CD4-positive, alpha-beta T cell (primary cell): ENCODE data around the gene TP53I13. TPM values are rescaled to one million over a fixed set of nuclear protein-coding genes. Genes with fewer than 3 reads are reported as not detected.
A peak's percentile ranks its signal among the peaks of the same experiment; 100 is the strongest.

Experiments
- ATAC-seq: fragments of 200-7000 bp; cut with Tn5 transposase; one replicate; pipeline ENCODE4 v1.10.0; 2022; ENCODE audit warnings: mild to moderate bottlenecking; ENCODE audit not compliant: poor library complexity
- CTCF ChIA-PET: fragments of 350-600 bp; sonication (Branson Sonifier 250); formaldehyde crosslinking; loops from one replicate; lab custom pipeline; 2021; ENCODE audit warnings: antibody characterized with exemption, inconsistent platforms; lab: Charles Lee
- POLR2A ChIA-PET: fragments of 350-600 bp; sonication (Branson Sonifier 250); formaldehyde crosslinking; loops from one replicate; lab custom pipeline; 2021; ENCODE audit warnings: antibody characterized with exemption, inconsistent platforms; lab: Charles Lee
- DNase-seq, 14 experiments: peaks; one replicate each; pipeline ENCODE4 v3.0.0-alpha.2; 2013 to 2020; ENCODE audit warnings: mixed read lengths in 2 of 14
- H3K27ac ChIP-seq, 2 donors: one replicate each; pipeline versions ENCODE4 v1.5.1 to v1.7.0; 2013; ENCODE audit warnings: low read length in 2 of 2, low read depth in 1 of 2, mild to moderate bottlenecking in 1 of 2
- H3K27me3 ChIP-seq, 2 experiments: 1 replicate in 1 of 2; 2 replicates in 1 of 2; pipeline versions ENCODE4 v1.6.1 to v1.7.0; 2013; ENCODE audit warnings: low read length in 2 of 2, control low read depth in 1 of 2, mild to moderate bottlenecking in 1 of 2, moderate library complexity in 1 of 2; ENCODE audit not compliant: insufficient read depth in 2 of 2, control insufficient read depth in 1 of 2
- H3K36me3 ChIP-seq: one replicate; pipeline ENCODE4 v1.6.1; 2013; ENCODE audit warnings: low read length, control low read depth; ENCODE audit not compliant: insufficient read depth
- H3K4me1 ChIP-seq: one replicate; pipeline ENCODE4 v1.6.1; 2013; ENCODE audit warnings: low read length, control low read depth; ENCODE audit not compliant: insufficient read depth
- H3K4me3 ChIP-seq: one replicate; pipeline ENCODE4 v1.5.1; 2013; ENCODE audit warnings: mild to moderate bottlenecking, low read length, moderate library complexity
- H3K9me3 ChIP-seq, 2 experiments: 1 replicate in 1 of 2; 2 replicates in 1 of 2; pipeline versions ENCODE4 v1.6.1 to v1.7.0; 2013; ENCODE audit warnings: low read length in 2 of 2, mild to moderate bottlenecking in 2 of 2, control low read depth in 1 of 2, moderate library complexity in 1 of 2; ENCODE audit not compliant: control insufficient read depth in 1 of 2, insufficient read depth in 1 of 2
- H3K27ac Mint-ChIP-seq: one replicate; pipeline ENCODE4 v1.8.0; 2020; ENCODE audit warnings: mixed read lengths
- H3K27me3 Mint-ChIP-seq: one replicate; pipeline ENCODE4 v1.8.0; 2021; ENCODE audit warnings: mixed read lengths
- H3K36me3 Mint-ChIP-seq: one replicate; pipeline ENCODE4 v1.8.0; 2021; ENCODE audit warnings: low read depth, mixed read lengths
- H3K4me1 Mint-ChIP-seq: one replicate; pipeline ENCODE4 v1.8.0; 2021; ENCODE audit warnings: low read depth, mixed read lengths
- H3K4me3 Mint-ChIP-seq: one replicate; pipeline ENCODE4 v1.8.0; 2020; ENCODE audit warnings: mild to moderate bottlenecking, mixed read lengths
- H3K9me3 Mint-ChIP-seq: one replicate; pipeline ENCODE4 v1.8.0; 2020; ENCODE audit warnings: mixed read lengths
- intact Hi-C, 2 experiments: fragments of 100-400 bp; cut with DNase I in 1 of 2; cut with micrococcal nuclease in 1 of 2; formaldehyde crosslinking; loops; one replicate each; pipeline versions ENCODE4 v1.15.1 to v1.9.0; 2023 to 2025; cut with DNase I, micrococcal nuclease
- total RNA-seq, 174 experiments: library from RNA in 2 of 174; stranded (reverse) in 2 of 174; gene quantifications; one replicate each; pipeline ENCODE4 v1.2.3 and lab custom pipeline; 2021 to 2026
- TF ChIP-seq, protein P1 (sequence below): fragments of 200-600 bp; IDR thresholded peaks from one replicate; pipeline ENCODE4 v1.8.0; 2022; ENCODE audit warnings: antibody characterized with exemption, mild to moderate bottlenecking

Gene TP53I13
- total RNA-seq, 2 experiments from 2014 or later, result 45.8 to 47.7 TPM

DNA sequence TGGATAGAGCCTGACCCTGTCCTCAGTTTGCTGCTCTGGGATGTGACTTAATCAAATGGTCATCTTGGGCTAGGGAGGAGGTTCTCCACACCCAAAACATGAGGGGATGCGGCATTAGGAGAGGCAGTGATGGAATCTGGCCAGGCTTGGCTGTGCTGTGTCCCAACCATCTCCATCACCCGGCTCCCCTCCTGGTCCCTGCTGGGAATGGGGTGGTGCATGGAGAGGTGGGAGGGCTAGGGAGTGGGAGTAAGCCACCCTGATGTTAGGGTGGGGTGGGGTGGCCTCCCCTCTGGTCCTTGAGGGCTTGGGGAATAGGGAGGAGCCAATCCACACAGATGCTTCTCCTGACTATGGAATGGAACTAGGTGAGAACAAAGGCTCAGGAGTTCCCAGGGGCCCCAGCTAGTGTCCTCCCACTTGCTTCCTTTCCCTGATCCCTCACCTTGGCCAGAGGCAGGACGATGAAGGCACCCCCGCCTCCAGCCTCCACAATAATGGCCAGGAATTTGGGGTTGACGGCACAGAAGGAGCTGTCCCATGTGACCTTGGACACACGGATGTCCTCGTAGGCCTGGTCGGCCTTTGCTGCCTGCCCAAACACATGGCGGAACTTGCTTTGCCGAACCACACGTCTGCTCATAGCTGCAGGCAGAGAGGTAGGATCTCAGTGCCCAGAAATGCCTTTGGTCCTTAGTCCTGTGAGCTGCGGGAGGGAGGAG, 52.4 kb downstream of the TP53I13 start:
- Mint-ChIP-seq H3K27me3 (no peaks in the 10 kb centered on the region), H3K4me1 (peaks cover 54% of the 10 kb centered on the region), H3K4me3 (peak overlapping the region; percentile 58), H3K36me3 (no peaks in the 10 kb centered on the region), H3K9me3 (no peaks in the 10 kb centered on the region), H3K27ac (no peak overlapping the region)
- no peak for ATAC-seq
- ChIA-PET POLR2A (interaction anchor here (0.6 to 1.1 kb wide), 3 partner anchors 10 to 327 kb away, joined by 3 to 4 read pairs (median 4); partner anchors contain the start of gene NUFIP2), CTCF (interaction anchor here (1.1 kb wide), 1 partner anchor 158 kb away, joined by 3 read pairs; no protein-coding TSS in a partner anchor)
- H3K9me3 ChIP-seq, result no peaks in the 10 kb centered on the region
- TF ChIP-seq, protein P1, sequence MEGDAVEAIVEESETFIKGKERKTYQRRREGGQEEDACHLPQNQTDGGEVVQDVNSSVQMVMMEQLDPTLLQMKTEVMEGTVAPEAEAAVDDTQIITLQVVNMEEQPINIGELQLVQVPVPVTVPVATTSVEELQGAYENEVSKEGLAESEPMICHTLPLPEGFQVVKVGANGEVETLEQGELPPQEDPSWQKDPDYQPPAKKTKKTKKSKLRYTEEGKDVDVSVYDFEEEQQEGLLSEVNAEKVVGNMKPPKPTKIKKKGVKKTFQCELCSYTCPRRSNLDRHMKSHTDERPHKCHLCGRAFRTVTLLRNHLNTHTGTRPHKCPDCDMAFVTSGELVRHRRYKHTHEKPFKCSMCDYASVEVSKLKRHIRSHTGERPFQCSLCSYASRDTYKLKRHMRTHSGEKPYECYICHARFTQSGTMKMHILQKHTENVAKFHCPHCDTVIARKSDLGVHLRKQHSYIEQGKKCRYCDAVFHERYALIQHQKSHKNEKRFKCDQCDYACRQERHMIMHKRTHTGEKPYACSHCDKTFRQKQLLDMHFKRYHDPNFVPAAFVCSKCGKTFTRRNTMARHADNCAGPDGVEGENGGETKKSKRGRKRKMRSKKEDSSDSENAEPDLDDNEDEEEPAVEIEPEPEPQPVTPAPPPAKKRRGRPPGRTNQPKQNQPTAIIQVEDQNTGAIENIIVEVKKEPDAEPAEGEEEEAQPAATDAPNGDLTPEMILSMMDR, result no peak
- H3K27ac ChIP-seq, result no peak overlapping the region
- no peaks in the 10 kb centered on the region for H3K27me3 ChIP-seq
- peak in 1 of 14 experiments; percentile 25 for DNase-seq
- intact Hi-C loops, result no loop called here
- peaks cover 2% of the 10 kb centered on the region for H3K36me3 ChIP-seq
- H3K4me1 ChIP-seq, result peaks cover 53% of the 10 kb centered on the region
- H3K4me3 ChIP-seq, result no peak overlapping the region

DNA sequence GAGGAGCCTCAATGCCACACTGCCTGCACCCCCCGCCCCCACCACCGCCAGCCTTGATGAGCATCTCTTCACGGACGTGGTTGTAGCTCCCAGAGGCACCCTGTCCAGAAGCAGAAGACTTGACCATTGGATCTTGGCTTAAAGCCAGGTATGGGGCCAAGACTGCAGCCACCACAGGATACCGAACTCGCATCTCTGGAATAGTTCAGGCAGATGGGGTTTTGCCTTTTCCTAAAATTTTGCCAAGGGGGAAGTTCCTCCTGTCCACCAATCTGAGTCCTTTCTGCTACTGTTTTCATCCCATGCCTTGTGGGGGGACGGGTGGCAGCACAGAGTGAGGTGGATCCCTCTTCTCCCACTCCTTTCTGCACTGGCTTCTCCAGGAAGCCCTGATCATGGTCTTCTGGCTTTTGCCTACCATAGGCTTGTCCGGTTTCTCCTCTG, 53.3 kb downstream of the TP53I13 start:
- ChIA-PET POLR2A (interaction anchor here (0.6 to 1.1 kb wide), 3 partner anchors 9 to 327 kb away, joined by 3 to 4 read pairs (median 4); partner anchors contain the start of gene NUFIP2), CTCF (interaction anchor here (1.1 kb wide), 1 partner anchor 157 kb away, joined by 3 read pairs; no protein-coding TSS in a partner anchor)
- no peak overlapping the region for H3K27ac ChIP-seq
- no peaks in the 10 kb centered on the region for H3K27me3 ChIP-seq
- Mint-ChIP-seq H3K9me3 (no peaks in the 10 kb centered on the region), H3K36me3 (no peaks in the 10 kb centered on the region), H3K27ac (no peak overlapping the region), H3K27me3 (no peaks in the 10 kb centered on the region), H3K4me3 (peak overlapping the region; percentile 77), H3K4me1 (peaks cover 46% of the 10 kb centered on the region)
- peaks cover 44% of the 10 kb centered on the region for H3K4me1 ChIP-seq
- TF ChIP-seq, protein P1, result no peak
- no peak for DNase-seq
- peaks cover 6% of the 10 kb centered on the region for H3K36me3 ChIP-seq
- no peaks in the 10 kb centered on the region for H3K9me3 ChIP-seq
- intact Hi-C loops, result no loop called here
- H3K4me3 ChIP-seq, result peak overlapping the region; percentile 69
- ATAC-seq, result no peak

Other genes with a start within 250 kb of the TP53I13 start
- gene TAOK1, start 178.3 kb upstream of the TP53I13 start, total RNA-seq, result 10 to 100 TPM; 33.1 to 33.8 TPM
- gene ABHD15, start 1.7 kb upstream of the TP53I13 start, total RNA-seq, result 1 to 10 TPM; 4.1 to 4.9 TPM
- 10 to 100 TPM; 35.8 to 36.7 TPM for gene GIT1, start 20.9 kb downstream of the TP53I13 start, total RNA-seq
- gene ANKRD13B, start 24.4 kb downstream of the TP53I13 start, total RNA-seq, result 1 to 10 TPM; 2.1 to 3.0 TPM
- 1 to 10 TPM; 2.8 to 3.3 TPM for gene CORO6, start 54.2 kb downstream of the TP53I13 start, total RNA-seq